Measurements from ENCODE around the gene LILRA2. TPM values are rescaled to one million over a fixed set of nuclear protein-coding genes. Genes with fewer than 3 reads are reported as not detected.

LILRA2 gene
- total and polyA plus RNA-seq, 10 of the 15 experiments (the other 5 are each of a cell fraction or from before 2014, with no cell fraction given): 0.16 to 1.8 (median 0.43) TPM

- H2AFZ ChIP-seq (ENCODE audit: control insufficient read depth, low read depth, low read length): no peak overlapping the region
- SMC1A ChIA-PET (ENCODE audit: uncharacterized antibody, unreplicated experiment): no interaction called here
- H3K4me1 ChIP-seq (ENCODE audit: control insufficient read depth, insufficient read depth, low read length): no peaks in the 10 kb centered on the region
- H3K36me3 ChIP-seq (ENCODE audit: control insufficient read depth in 2 of 2, insufficient read depth in 2 of 2, low read length in 1 of 2): no peaks in the 10 kb centered on the region
- in situ Hi-C loops (cut with MboI): no loop called here
- H3K27ac ChIP-seq (ENCODE audit: control insufficient read depth, insufficient read depth): no peak overlapping the region
- H3K79me2 ChIP-seq (ENCODE audit: control insufficient read depth, insufficient read depth, low read length): no peaks in the 10 kb centered on the region
- H3K4me2 ChIP-seq (ENCODE audit: control insufficient read depth, insufficient read depth): no peak overlapping the region
- TF ChIP-seq RUNX3 (IDR thresholded peaks at IDR 0.05; ENCODE audit: low read length): no peak
- no peak for TF ChIP-seq ATF2 (IDR thresholded peaks at IDR 0.05; ENCODE audit: low read length)
- no peak for TF ChIP-seq BMI1 (IDR thresholded peaks at IDR 0.05; ENCODE audit: borderline replicate concordance)
- no peak for TF ChIP-seq PRDM15 (CRISPR knock-in tag; IDR thresholded peaks at IDR 0.05)
- TF ChIP-seq ZNF592 (IDR thresholded peaks at IDR 0.05): no peak
- no peak for TF ChIP-seq TBL1XR1 (IDR thresholded peaks at IDR 0.05; ENCODE audit: low read depth, low read length)
- TF ChIP-seq PBX3 (IDR thresholded peaks at IDR 0.05; ENCODE audit: insufficient replicate concordance, low read depth, low read length): no peak
- no peak for TF ChIP-seq RAD21 (IDR thresholded peaks at IDR 0.05; ENCODE audit: insufficient read depth, low read depth, low read length)
- WGBS (ENCODE audit: insufficient coverage, insufficient replicate concordance, low lambda C conversion rate, missing lambda C conversion rate): 23% methylated on average over 7 of the region's 7 CpGs
- RAD21 ChIA-PET (ENCODE audit: unreplicated experiment): no interaction called here
- POLR2A ChIA-PET: interaction anchor here (0.7 kb wide), 1 partner anchor 33 kb away, joined by 4 read pairs; no protein-coding TSS in a partner anchor
- BruUV-seq (replicated peaks): no TSS peak
- CTCF ChIA-PET: no interaction called here
- H4K20me1 ChIP-seq (ENCODE audit: control insufficient read depth, insufficient read depth): no peaks in the 10 kb centered on the region
- DNase-seq (ENCODE audit: low read depth, low spot score) (no peak), ATAC-seq (no peak), FAIRE-seq (no peak)
- peaks cover 2 to 5% of the 10 kb centered on the region in 2 experiments; a peak in 3 of 4 replicates for H3K27me3 ChIP-seq (replicated peaks in 1 of 2; ENCODE audit: control insufficient read depth in 2 of 2, insufficient read depth in 2 of 2, low read length in 1 of 2)
- no peak overlapping the region for H3K9ac ChIP-seq (ENCODE audit: control insufficient read depth, insufficient read depth, low read length)
- H3K9me3 ChIP-seq (replicated peaks; ENCODE audit: control insufficient read depth, insufficient read depth, low read length): no peaks in the 10 kb centered on the region; the same call in 2 of the 3 replicates
- intact Hi-C loops (cut with micrococcal nuclease; ENCODE audit: unreplicated experiment): no loop called here
- H3K4me3 ChIP-seq: no peak overlapping the region
These were observed 13.4 kb downstream of the LILRA2 start for GRCh38 chr19:54587026-54587425.

All from GM12878 (cell line).